Skin of body (tissue), 3 donors: ENCODE measurements around the gene XRCC2. TPM values are rescaled to one million over a fixed set of nuclear protein-coding genes. Genes with fewer than 3 reads are reported as not detected.

Source experiments
- DNase-seq: peaks from one replicate; lab custom pipeline; 2025; lab: John Stamatoyannopoulos, UW
- small RNA-seq: library from RNA; depleted of rRNA; stranded (forward); fragments of <200 nt; gene quantifications from one replicate; pipeline ENCODE3, GENCODE V24; 2014; ENCODE audit warnings: low replicate concordance
- total RNA-seq: library from RNA; depleted of rRNA; stranded (reverse); fragments of >200 nt; gene quantifications from one replicate; pipeline ENCODE4 v1.2.3, GENCODE V29; 2014

The XRCC2 gene
- total RNA-seq, 1 donor from 2014 or later: 3.6 TPM

DNA sequence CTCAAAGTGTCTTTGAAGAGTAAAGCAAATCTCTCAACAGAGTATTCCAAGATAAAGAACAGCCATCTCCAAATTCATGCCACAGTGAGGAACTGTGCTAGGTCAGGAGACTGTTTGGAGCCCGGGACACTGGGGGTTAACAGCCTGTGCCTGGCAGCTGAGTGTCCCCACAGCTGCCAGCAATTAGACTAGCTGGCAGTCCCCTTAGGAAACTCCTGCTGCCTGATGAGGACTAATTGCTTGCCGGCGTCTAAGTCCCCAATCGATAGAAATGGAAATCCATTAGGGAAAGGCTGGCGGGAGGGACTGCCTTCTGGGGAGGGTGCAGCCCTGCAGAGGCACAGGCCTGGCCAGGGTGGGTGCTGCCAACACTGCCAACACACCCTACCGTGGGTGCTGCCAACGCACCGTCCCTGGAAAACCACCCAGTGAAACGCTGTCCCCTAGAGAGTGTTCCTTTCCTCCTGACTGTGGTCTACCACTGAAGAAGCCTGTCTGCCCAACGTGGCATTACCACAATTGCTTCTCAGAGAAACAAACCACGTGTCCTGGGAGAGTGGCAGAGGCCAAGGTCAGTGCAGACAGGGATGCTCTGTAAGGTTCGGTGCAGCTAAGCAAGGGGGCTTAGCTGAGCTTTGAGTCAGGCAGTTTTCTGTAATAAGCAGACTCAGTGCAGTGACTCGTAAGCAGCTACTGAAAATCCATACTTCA is 60.8 kb downstream of the XRCC2 start:
- DNase-seq: no peak

- DNase-seq: no peak
Measured at GRCh38 chr7:152608656-152609055, 67.3 kb downstream of the XRCC2 start.

- no peak for DNase-seq
Measured at GRCh38 chr7:152608208-152608607, 67.7 kb downstream of the XRCC2 start.

GRCh38 chr7:152607007-152607406 is 68.9 kb downstream of the XRCC2 start:
- no peak for DNase-seq

- DNase-seq: no peak
Measured at GRCh38 chr7:152602962-152603361, 73.0 kb downstream of the XRCC2 start.

DNA sequence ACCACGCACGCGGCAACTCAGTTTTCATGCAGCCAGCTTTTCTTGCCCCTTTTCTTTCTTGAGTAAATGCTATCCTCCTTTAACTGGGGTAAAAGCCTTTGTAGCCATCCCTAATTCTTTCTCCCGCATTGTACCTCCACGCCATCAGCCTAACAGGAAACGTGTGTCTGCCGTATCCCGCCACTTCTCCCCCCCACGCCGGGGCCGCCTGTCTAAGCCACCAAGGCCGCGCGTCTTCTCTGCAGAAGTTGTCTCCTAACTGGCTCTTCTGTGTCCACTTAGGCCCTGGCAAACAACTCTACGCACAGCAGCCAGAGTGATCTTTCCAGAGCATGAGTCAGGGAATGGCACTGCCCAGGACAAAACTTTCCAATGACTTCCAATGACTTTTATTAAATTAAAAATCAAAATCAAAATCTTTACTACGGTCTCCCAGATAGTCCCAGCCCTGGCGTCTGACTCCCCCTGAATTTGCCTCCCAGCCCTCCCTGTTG is 74.6 kb downstream of the XRCC2 start:
- no peak for DNase-seq

DNA sequence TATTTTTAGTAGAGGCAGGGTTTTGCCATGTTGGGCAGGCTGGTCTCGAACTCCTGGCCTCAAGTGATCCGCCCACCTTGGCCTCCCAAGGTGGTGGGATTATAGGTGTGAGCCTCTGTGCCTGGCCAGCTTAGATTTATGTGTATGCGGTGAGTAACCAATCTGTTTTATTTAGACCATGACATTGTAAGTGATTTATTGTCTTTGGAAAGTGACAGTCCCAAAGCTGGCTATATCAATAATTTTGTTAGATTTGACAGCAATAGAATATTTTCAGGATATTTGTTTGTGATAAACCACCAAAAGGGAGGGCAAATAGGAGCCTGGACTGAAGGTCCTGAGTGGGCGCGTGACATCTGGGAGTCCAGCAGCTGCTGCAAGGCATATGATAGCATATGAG is 75.7 kb downstream of the XRCC2 start:
- no peak for DNase-seq

DNA sequence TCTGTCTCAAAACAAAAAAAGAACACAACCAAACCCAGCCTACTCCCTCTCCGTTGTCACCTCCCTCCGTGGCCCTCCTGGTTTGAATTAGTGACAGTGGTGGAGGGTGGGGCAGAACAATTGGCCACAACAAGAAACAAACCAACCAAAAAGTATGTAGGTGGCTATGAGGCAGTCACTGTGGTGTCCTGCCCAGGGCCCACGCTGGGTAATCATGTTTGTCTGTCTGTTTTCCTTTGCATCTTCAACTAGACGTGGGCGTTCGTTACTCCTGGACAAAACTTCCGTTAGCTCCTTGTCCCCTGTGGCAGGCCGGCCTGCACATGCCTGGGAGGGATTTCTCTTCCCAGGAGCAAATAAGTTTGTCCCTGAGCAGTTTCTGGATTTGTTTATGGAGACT is 78.4 kb downstream of the XRCC2 start:
- no peak for DNase-seq

- DNase-seq: no peak
Measured at GRCh38 chr7:152596824-152597223, 79.1 kb downstream of the XRCC2 start.

Small RNA genes lying within 50 kb of the gene (small RNA-seq; reads per million reads assigned to genes)
- gene RF00568: not detected

Other genes with a start within 250 kb of the XRCC2 start
- gene KMT2C, start 240.1 kb downstream of the XRCC2 start, total RNA-seq: 75.6 TPM
- 9.8 TPM for gene ACTR3B, start 83.6 kb upstream of the XRCC2 start, total RNA-seq